Measurements from ENCODE around the gene PHYKPL. TPM values are rescaled to one million over a fixed set of nuclear protein-coding genes. Genes with fewer than 3 reads are reported as not detected.

Gene PHYKPL
- total and polyA plus RNA-seq, 2 of the 13 experiments (the other 11 are each of a cell fraction or from before 2014, with no cell fraction given): 18.0 to 78.6 TPM

GRCh38 chr5:178204182-178204934 is 28.2 kb downstream of the PHYKPL start, which contains the start of gene HNRNPAB (continued):
- TF ChIP-seq ZFAT (CRISPR knock-in tag; conservative IDR thresholded peaks at IDR 0.05) (0 out of 2 replicates have a peak, but pooled peaks have one; percentile 57), PHF20 (CRISPR knock-in tag; IDR thresholded peaks at IDR 0.05) (peak; percentile 76), ZNF501 (CRISPR knock-in tag; IDR thresholded peaks at IDR 0.05) (peak; percentile 86), ZNF768 (CRISPR knock-in tag; IDR thresholded peaks at IDR 0.05) (peak; percentile 68; the same call in 1 of the 2 replicates), ZFX (CRISPR knock-in tag; IDR thresholded peaks at IDR 0.05; ENCODE audit: low read depth) (peak; percentile 89), AHDC1 (CRISPR knock-in tag; IDR thresholded peaks at IDR 0.05; ENCODE audit: borderline replicate concordance) (peak; percentile 16; the same call in 1 of the 2 replicates), XRCC5 (optimal IDR thresholded peaks at IDR 0.05; ENCODE audit: low read length) (peak; percentile 79), CHD2 (IDR thresholded peaks at IDR 0.05; ENCODE audit: low read depth, low read length) (peak; percentile 52; the same call in 1 of the 2 replicates), FLYWCH1 (CRISPR knock-in tag; IDR thresholded peaks at IDR 0.05) (peak; percentile 77; the same call in 1 of the 2 replicates), ZNF12 (CRISPR knock-in tag; IDR thresholded peaks at IDR 0.05) (peak; percentile 79), HOXA9 (CRISPR knock-in tag; IDR thresholded peaks at IDR 0.05; ENCODE audit: borderline replicate concordance) (peak; percentile 95), CERS6 (CRISPR knock-in tag; IDR thresholded peaks at IDR 0.05) (no peak), YEATS2 (CRISPR knock-in tag; IDR thresholded peaks at IDR 0.05; ENCODE audit: borderline replicate concordance) (peak; percentile 86), KLF9 (CRISPR knock-in tag; IDR thresholded peaks at IDR 0.05; ENCODE audit: low read depth) (no peak), ZSCAN12 (CRISPR knock-in tag; IDR thresholded peaks at IDR 0.05) (peak; percentile 55; the same call in 1 of the 2 replicates), ESRRA (CRISPR knock-in tag; IDR thresholded peaks at IDR 0.05; ENCODE audit: low read depth) (peak; percentile 55; the same call in 1 of the 2 replicates), ZFY (CRISPR knock-in tag; IDR thresholded peaks at IDR 0.05) (peak; percentile 90), UBTF (CRISPR knock-in tag; IDR thresholded peaks at IDR 0.05) (peak; percentile 93), ZNF816 (CRISPR knock-in tag; IDR thresholded peaks at IDR 0.05; ENCODE audit: borderline replicate concordance) (peak; percentile 58; the same call in 1 of the 2 replicates), ARNTL (CRISPR knock-in tag; IDR thresholded peaks at IDR 0.05) (peak; percentile 85), ZNF567 (CRISPR knock-in tag; IDR thresholded peaks at IDR 0.05; ENCODE audit: borderline replicate concordance) (peak; percentile 94), ZNF543 (CRISPR knock-in tag; IDR thresholded peaks at IDR 0.05) (peak; percentile 78)
